H9 (cell line): Measurements from ENCODE around the gene PRKACG. TPM values are rescaled to one million over a fixed set of nuclear protein-coding genes. Genes with fewer than 3 reads are reported as not detected.
"Not testable (repeated sequence)": the region's sequence is repeated elsewhere in the genome, so short reads cannot be mapped to it uniquely, and the experiment has no call there.

Source experiments
- DNase-seq: peaks from one replicate; pipeline ENCODE4 v3.0.0-alpha.2; 2017
- H2AFZ ChIP-seq: one replicate; pipeline ENCODE4 v1.6.1; 2013; ENCODE audit warnings: mild to moderate bottlenecking, low read length, control low read depth, moderate library complexity
- H2AK5ac ChIP-seq: 2 replicates; pipeline ENCODE4 v1.6.1; 2013; ENCODE audit warnings: low read length, control low read depth, mixed read lengths; ENCODE audit not compliant: insufficient read length
- H2BK120ac ChIP-seq: one replicate; pipeline ENCODE4 v1.6.1; 2013; ENCODE audit warnings: low read depth, mild to moderate bottlenecking, low read length, control low read depth, inconsistent platforms; ENCODE audit not compliant: poor library complexity, severe bottlenecking
- H2BK12ac ChIP-seq: 2 replicates; pipeline ENCODE4 v1.6.1; 2013; ENCODE audit warnings: low read length, control low read depth, mixed read lengths, low read depth; ENCODE audit not compliant: insufficient read length
- H2BK15ac ChIP-seq: 2 replicates; pipeline ENCODE4 v1.6.1; 2013; ENCODE audit warnings: low read depth, low read length, control low read depth
- H2BK20ac ChIP-seq: one replicate; pipeline ENCODE4 v1.6.1; 2013; ENCODE audit warnings: low read depth, mild to moderate bottlenecking, low read length, control low read depth, inconsistent platforms; ENCODE audit not compliant: poor library complexity, severe bottlenecking
- H2BK5ac ChIP-seq: 2 replicates; pipeline ENCODE4 v1.6.1; 2013; ENCODE audit warnings: low read length, control low read depth, mixed read lengths; ENCODE audit not compliant: insufficient read length
- H3K14ac ChIP-seq: 2 replicates; pipeline ENCODE4 v1.6.1; 2013; ENCODE audit warnings: low read length, control low read depth; ENCODE audit not compliant: insufficient read depth
- H3K18ac ChIP-seq: 2 replicates; pipeline ENCODE4 v1.6.1; 2013; ENCODE audit warnings: low read depth, mild to moderate bottlenecking, mixed read lengths, low read length, control low read depth; ENCODE audit not compliant: insufficient read length
- H3K23ac ChIP-seq: 2 replicates; pipeline ENCODE4 v1.6.1; 2013; ENCODE audit warnings: low read length, control low read depth, mixed read lengths, low read depth; ENCODE audit not compliant: insufficient read length
- H3K23me2 ChIP-seq: 2 replicates; pipeline ENCODE4 v1.6.1; 2013; ENCODE audit warnings: low read depth, mild to moderate bottlenecking, mixed read lengths, low read length, control low read depth; ENCODE audit not compliant: insufficient read length, poor library complexity, severe bottlenecking
- H3K27ac ChIP-seq: 2 replicates; pipeline ENCODE4 v1.5.1; 2013; ENCODE audit warnings: low read length, control low read depth, mixed read lengths, low read depth; ENCODE audit not compliant: insufficient read length
- H3K27me3 ChIP-seq: 2 replicates; pipeline ENCODE4 v1.6.1; 2013; ENCODE audit warnings: low read length, control low read depth, inconsistent platforms; ENCODE audit not compliant: insufficient read depth
- H3K4ac ChIP-seq: 2 replicates; pipeline ENCODE4 v1.6.1; 2013; ENCODE audit warnings: low read depth, mild to moderate bottlenecking, control low read depth, inconsistent platforms, low read length, moderate library complexity
- H3K4me1 ChIP-seq: 2 replicates; pipeline ENCODE4 v1.6.1; 2013; ENCODE audit warnings: low read length, control low read depth, inconsistent platforms; ENCODE audit not compliant: insufficient read depth
- H3K4me2 ChIP-seq: 2 replicates; pipeline ENCODE4 v1.6.1; 2013; ENCODE audit warnings: low read length, control low read depth, mixed read lengths; ENCODE audit not compliant: insufficient read length, insufficient read depth
- H3K56ac ChIP-seq: 2 replicates; pipeline ENCODE4 v1.6.1; 2013; ENCODE audit warnings: low read depth, mild to moderate bottlenecking, mixed read lengths, low read length, control low read depth; ENCODE audit not compliant: insufficient read length
- H3K79me1 ChIP-seq: 2 replicates; pipeline ENCODE4 v1.6.1; 2013; ENCODE audit warnings: low read depth, mild to moderate bottlenecking, moderate library complexity, low read length, control low read depth, inconsistent platforms; ENCODE audit not compliant: insufficient read depth, poor library complexity, severe bottlenecking
- H3K79me2 ChIP-seq: 2 replicates; pipeline ENCODE4 v1.6.1; 2013; ENCODE audit warnings: low read length, control low read depth, inconsistent platforms; ENCODE audit not compliant: insufficient read depth
- H3K9ac ChIP-seq: 2 replicates; pipeline ENCODE4 v1.6.1; 2013; ENCODE audit warnings: low read length, control low read depth, mixed read lengths; ENCODE audit not compliant: insufficient read length; ENCODE audit errors: extremely low read depth
- H3K9me3 ChIP-seq: one replicate; pipeline ENCODE4 v1.6.1; 2013; ENCODE audit warnings: low read depth, low read length, inconsistent platforms; ENCODE audit not compliant: control insufficient read depth
- H3T11ph ChIP-seq: one replicate; pipeline ENCODE4 v1.6.1; 2013; ENCODE audit warnings: mild to moderate bottlenecking, low read length, control low read depth, inconsistent platforms
- H4K20me1 ChIP-seq: one replicate; pipeline ENCODE4 v1.6.1; 2013; ENCODE audit not compliant: control insufficient read depth, insufficient read length, insufficient read depth
- H4K5ac ChIP-seq: 2 replicates; pipeline ENCODE4 v1.6.1; 2013; ENCODE audit warnings: low read depth, mild to moderate bottlenecking, mixed read lengths, low read length, control low read depth; ENCODE audit not compliant: insufficient read length
- H4K8ac ChIP-seq: replicated peaks from 2 replicates; pipeline ENCODE4 v1.6.1; 2013; ENCODE audit warnings: low read length, control low read depth, mixed read lengths, low read depth; ENCODE audit not compliant: insufficient read length
- H4K91ac ChIP-seq: 2 replicates; pipeline ENCODE4 v1.6.1; 2013; ENCODE audit warnings: low read depth, mild to moderate bottlenecking, moderate library complexity, mixed read lengths, low read length, control low read depth; ENCODE audit not compliant: insufficient read length
- H3K27ac Mint-ChIP-seq, 3 experiments: 2 replicates in 2 of 3; 3 replicates in 1 of 3; pipeline ENCODE4 v1.8.0; 2020 to 2021; ENCODE audit warnings: mixed read lengths in 3 of 3, mild to moderate bottlenecking in 1 of 3, moderate library complexity in 1 of 3
- H3K27me3 Mint-ChIP-seq: 2 replicates; pipeline ENCODE4 v1.8.0; 2021; ENCODE audit warnings: low read depth, mild to moderate bottlenecking, moderate library complexity, mixed read lengths
- H3K36me3 Mint-ChIP-seq, 3 experiments: 2 replicates in 2 of 3; 3 replicates in 1 of 3; pipeline ENCODE4 v1.8.0; 2020 to 2021; ENCODE audit warnings: low read depth in 3 of 3, mixed read lengths in 3 of 3; ENCODE audit not compliant: insufficient read depth in 1 of 3
- H3K4me1 Mint-ChIP-seq, 2 experiments: 2 replicates each; pipeline ENCODE4 v1.8.0; 2020; ENCODE audit warnings: mixed read lengths in 2 of 2
- H3K4me3 Mint-ChIP-seq, 2 experiments: 2 replicates in 1 of 2; 3 replicates in 1 of 2; pipeline ENCODE4 v1.8.0; 2020 to 2021; ENCODE audit warnings: mild to moderate bottlenecking in 2 of 2, mixed read lengths in 2 of 2, moderate library complexity in 1 of 2
- H3K9me3 Mint-ChIP-seq, 2 experiments: 2 replicates in 1 of 2; 3 replicates in 1 of 2; pipeline ENCODE4 v1.8.0; 2020; ENCODE audit warnings: mild to moderate bottlenecking in 2 of 2, mixed read lengths in 2 of 2, moderate library complexity in 1 of 2
- WGBS: extraction: QIAGEN DNeasy Blood & Tissue Kit; methylation state at CpG from one replicate; pipeline ENCODE4 v1.1.7; 2013; ENCODE audit warnings: missing lambda C conversion rate, low lambda C conversion rate, mixed read lengths; ENCODE audit not compliant: insufficient read length; ENCODE audit errors: extremely low coverage; 5-methylcytosine and 5-hydroxymethylcytosine counted together
- total RNA-seq: library from RNA; stranded (reverse); gene quantifications from 2 replicates; pipeline ENCODE4 v1.2.1, GENCODE V29; 2021
- TF ChIP-seq, protein P1 (sequence below): fragments of 200-600 bp; sonication (generic); conservative IDR thresholded peaks from 3 replicates; pipeline ENCODE4 v1.8.0; 2021; ENCODE audit warnings: antibody characterized with exemption, mild to moderate bottlenecking

PRKACG gene
- total RNA-seq, 1 experiment from 2014 or later = not detected

GRCh38 chr9:68991457-68991856 is 22.5 kb downstream of the PRKACG start:
- no peak overlapping the region for H2BK12ac ChIP-seq
- H3K4me1 Mint-ChIP-seq = peaks cover 3 to 10% of the 10 kb centered on the region in 2 experiments
- H3K23ac ChIP-seq = no peak overlapping the region
- H2BK120ac ChIP-seq = no peak overlapping the region
- H3K9me3 Mint-ChIP-seq = no peaks in the 10 kb centered on the region
- H2BK5ac ChIP-seq = no peak overlapping the region
- no peak overlapping the region for H3K4me3 Mint-ChIP-seq
- no peak overlapping the region for H2BK15ac ChIP-seq
- no peak overlapping the region for H3K9ac ChIP-seq
- H3K27ac ChIP-seq = no peak overlapping the region
- no peaks in the 10 kb centered on the region; the same call in 1 of the 2 replicates for H3K27me3 Mint-ChIP-seq
- no peaks in the 10 kb centered on the region for H3K23me2 ChIP-seq
- TF ChIP-seq, protein P1, sequence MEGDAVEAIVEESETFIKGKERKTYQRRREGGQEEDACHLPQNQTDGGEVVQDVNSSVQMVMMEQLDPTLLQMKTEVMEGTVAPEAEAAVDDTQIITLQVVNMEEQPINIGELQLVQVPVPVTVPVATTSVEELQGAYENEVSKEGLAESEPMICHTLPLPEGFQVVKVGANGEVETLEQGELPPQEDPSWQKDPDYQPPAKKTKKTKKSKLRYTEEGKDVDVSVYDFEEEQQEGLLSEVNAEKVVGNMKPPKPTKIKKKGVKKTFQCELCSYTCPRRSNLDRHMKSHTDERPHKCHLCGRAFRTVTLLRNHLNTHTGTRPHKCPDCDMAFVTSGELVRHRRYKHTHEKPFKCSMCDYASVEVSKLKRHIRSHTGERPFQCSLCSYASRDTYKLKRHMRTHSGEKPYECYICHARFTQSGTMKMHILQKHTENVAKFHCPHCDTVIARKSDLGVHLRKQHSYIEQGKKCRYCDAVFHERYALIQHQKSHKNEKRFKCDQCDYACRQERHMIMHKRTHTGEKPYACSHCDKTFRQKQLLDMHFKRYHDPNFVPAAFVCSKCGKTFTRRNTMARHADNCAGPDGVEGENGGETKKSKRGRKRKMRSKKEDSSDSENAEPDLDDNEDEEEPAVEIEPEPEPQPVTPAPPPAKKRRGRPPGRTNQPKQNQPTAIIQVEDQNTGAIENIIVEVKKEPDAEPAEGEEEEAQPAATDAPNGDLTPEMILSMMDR = no peak
- H3K4ac ChIP-seq = no peak overlapping the region
- no peak overlapping the region for H2BK20ac ChIP-seq
- no CpG with 5 or more reads among the region's 9 CpGs for WGBS
- no peak for DNase-seq
- no peak overlapping the region for H4K8ac ChIP-seq
- H3K4me1 ChIP-seq = no peaks in the 10 kb centered on the region
- H2AK5ac ChIP-seq = no peak overlapping the region
- no peak overlapping the region for H3K4me2 ChIP-seq
- H3K27ac Mint-ChIP-seq = no peak overlapping the region
- H3K79me2 ChIP-seq = no peaks in the 10 kb centered on the region
- H3K14ac ChIP-seq = no peak overlapping the region
- H3K18ac ChIP-seq = no peak overlapping the region
- no peaks in the 10 kb centered on the region for H3K79me1 ChIP-seq
- H3T11ph ChIP-seq = no peak overlapping the region
- no peak overlapping the region for H2AFZ ChIP-seq
- H3K36me3 Mint-ChIP-seq = peaks cover 0 to 3% (median 0%) of the 10 kb centered on the region in 3 experiments; a peak in 1 of 7 replicates
- no peak overlapping the region for H4K91ac ChIP-seq
- no peaks in the 10 kb centered on the region for H4K20me1 ChIP-seq
- no peaks in the 10 kb centered on the region for H3K9me3 ChIP-seq
- H3K27me3 ChIP-seq = no peaks in the 10 kb centered on the region
- no peak overlapping the region for H3K56ac ChIP-seq
- H4K5ac ChIP-seq = no peak overlapping the region

DNA sequence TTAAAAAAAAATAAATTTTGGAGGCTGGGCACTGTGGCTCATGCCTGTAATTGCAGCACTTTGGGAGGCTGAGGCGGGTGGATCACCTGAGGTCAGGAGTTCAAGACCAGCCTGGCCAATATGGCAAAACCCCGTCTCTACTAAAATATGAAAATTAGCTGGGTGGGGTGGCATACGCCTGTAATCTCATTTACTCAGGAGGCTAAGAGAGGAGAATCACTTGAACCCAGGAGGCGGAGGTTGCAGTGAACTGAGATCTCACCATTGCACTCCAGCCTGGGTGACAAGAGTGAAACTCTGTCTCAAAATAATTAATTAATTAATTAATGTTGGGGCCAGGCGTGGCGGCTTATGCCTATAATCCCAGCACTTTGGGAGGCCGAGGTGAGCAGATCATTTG is 27.0 kb downstream of the PRKACG start:
- H2AK5ac ChIP-seq, H3K4me2 ChIP-seq: not testable (repeated sequence)

More for the DNA sequence above, 27.0 kb downstream of the PRKACG start:
- H3K9me3 Mint-ChIP-seq, H3K27ac Mint-ChIP-seq, H2AFZ ChIP-seq, H3K23ac ChIP-seq, H3K14ac ChIP-seq, H3K4me1 ChIP-seq, H3K27ac ChIP-seq, H2BK12ac ChIP-seq, H3K27me3 Mint-ChIP-seq, H4K20me1 ChIP-seq, H3K4me1 Mint-ChIP-seq, H2BK5ac ChIP-seq, H4K91ac ChIP-seq, H3K27me3 ChIP-seq, H3K18ac ChIP-seq, H3K36me3 Mint-ChIP-seq, H4K8ac ChIP-seq, H3K9me3 ChIP-seq, DNase-seq, H2BK15ac ChIP-seq, H3T11ph ChIP-seq, H3K9ac ChIP-seq, H2BK20ac ChIP-seq, H3K79me1 ChIP-seq, H3K4ac ChIP-seq, H3K79me2 ChIP-seq, H3K56ac ChIP-seq, H3K23me2 ChIP-seq, H2BK120ac ChIP-seq, H3K4me3 Mint-ChIP-seq, H4K5ac ChIP-seq: not testable (repeated sequence)
- WGBS = no CpG with 5 or more reads among the region's 7 CpGs
